Gastrocnemius medialis (tissue), 4 donors: Measurements from ENCODE around the gene EAF2. TPM values are rescaled to one million over a fixed set of nuclear protein-coding genes. Genes with fewer than 3 reads are reported as not detected.

Experiments used
- ATAC-seq, 2 donors: fragments of 150-250 bp; one replicate each; pipeline ENCODE4 v1.9.1; 2016
- DNase-seq, 2 donors: peaks; one replicate each; pipeline ENCODE4 v3.0.0-alpha.2; 2019
- H3K27ac ChIP-seq, 4 donors: fragments of 200-600 bp; sonication (generic); 1 replicate in 1 of 4; 2 replicates in 3 of 4; pipeline ENCODE4 v1.5.1; 2016 to 2018; ENCODE audit warnings: mild to moderate bottlenecking in 2 of 4, moderate library complexity in 1 of 4
- H3K27me3 ChIP-seq, 3 donors: fragments of 200-600 bp; sonication (generic) in 2 of 3; 1 replicate in 1 of 3; 2 replicates in 2 of 3; pipeline versions ENCODE4 v1.5.1 to v1.6.0; 2016 to 2019; ENCODE audit warnings: mild to moderate bottlenecking in 1 of 3, moderate library complexity in 1 of 3
- H3K36me3 ChIP-seq, 2 donors: fragments of 200-600 bp; sonication (generic) in 1 of 2; one replicate each; pipeline ENCODE4 v1.5.1; 2017 to 2018
- H3K4me1 ChIP-seq, 2 donors: fragments of 200-600 bp; sonication (generic) in 1 of 2; one replicate each; pipeline ENCODE4 v1.5.1; 2016 to 2017; ENCODE audit warnings: mild to moderate bottlenecking in 2 of 2
- H3K4me3 ChIP-seq, 4 donors: fragments of 200-600 bp; sonication (generic) in 3 of 4; 1 replicate in 1 of 4; 2 replicates in 3 of 4; pipeline ENCODE4 v1.5.1; 2016 to 2019; ENCODE audit warnings: mild to moderate bottlenecking in 2 of 4
- H3K9me3 ChIP-seq, 3 donors: fragments of 200-600 bp; sonication (generic) in 2 of 3; 1 replicate in 1 of 3; 2 replicates in 2 of 3; pipeline ENCODE4 v1.5.1; 2016 to 2019
- POLR2A ChIP-seq, 2 donors: fragments of 450-650 bp; IDR thresholded peaks; one replicate each; pipeline ENCODE4 v1.6.1; 2017; ENCODE audit warnings: antibody characterized with exemption in 2 of 2, mild to moderate bottlenecking in 2 of 2, moderate library complexity in 2 of 2
- in situ Hi-C, 4 donors: fragments of 200-750 bp; cut with MboI; loops; one replicate each; pipeline versions ENCODE4 v1.15.0 to v1.8.0; 2017; ENCODE audit warnings: low sequenced_read_pairs in 4 of 4
- intact Hi-C: fragments of 100-400 bp; cut with DNase I; formaldehyde crosslinking; loops from one replicate; pipeline ENCODE4 v1.15.1; 2023; ENCODE audit warnings: low total_unique reads
- total RNA-seq, 4 donors: library from RNA; depleted of rRNA; stranded (reverse); fragments of >200 nt; gene quantifications; one replicate each; pipeline versions ENCODE4 v1.1.0 to v1.2.3, GENCODE V29; 2016
- TF ChIP-seq, protein P1 (sequence below), 5 experiments: fragments of 450-650 bp in 3 of 5; fragments of 200-600 bp in 2 of 5; sonication (generic) in 2 of 5; IDR thresholded peaks in 4 of 5; conservative IDR thresholded peaks in 1 of 5; 1 replicate in 4 of 5; 2 replicates in 1 of 5; pipeline ENCODE4 v1.5.1; 2016 to 2019; ENCODE audit warnings: antibody characterized with exemption in 5 of 5, mild to moderate bottlenecking in 3 of 5, moderate library complexity in 3 of 5

The EAF2 gene
- total RNA-seq, 4 donors from 2014 or later = 2.6 to 5.7 (median 3.6) TPM

DNA sequence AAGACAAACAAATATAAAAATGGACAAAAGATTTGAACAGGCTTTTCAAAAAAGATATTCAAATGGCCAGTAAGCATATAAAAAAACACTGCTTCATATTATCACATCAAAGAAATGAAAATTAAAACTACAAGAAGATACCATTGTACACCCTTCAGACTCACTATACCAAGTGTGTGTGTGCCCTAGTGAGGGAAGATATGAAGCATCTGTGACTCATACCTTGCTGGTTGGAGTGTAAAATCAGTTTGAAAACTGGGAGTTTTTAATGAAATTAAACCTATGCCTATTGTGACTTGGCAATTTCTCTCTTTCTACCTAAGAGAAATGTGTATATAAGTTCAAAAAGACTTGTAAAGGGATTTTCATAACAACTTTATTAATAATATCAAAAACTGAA, 35.7 kb downstream of the EAF2 start:
- ATAC-seq = no peak
- TF ChIP-seq POLR2A (IDR thresholded peaks at IDR 0.05) = no peak
- TF ChIP-seq, protein P1, sequence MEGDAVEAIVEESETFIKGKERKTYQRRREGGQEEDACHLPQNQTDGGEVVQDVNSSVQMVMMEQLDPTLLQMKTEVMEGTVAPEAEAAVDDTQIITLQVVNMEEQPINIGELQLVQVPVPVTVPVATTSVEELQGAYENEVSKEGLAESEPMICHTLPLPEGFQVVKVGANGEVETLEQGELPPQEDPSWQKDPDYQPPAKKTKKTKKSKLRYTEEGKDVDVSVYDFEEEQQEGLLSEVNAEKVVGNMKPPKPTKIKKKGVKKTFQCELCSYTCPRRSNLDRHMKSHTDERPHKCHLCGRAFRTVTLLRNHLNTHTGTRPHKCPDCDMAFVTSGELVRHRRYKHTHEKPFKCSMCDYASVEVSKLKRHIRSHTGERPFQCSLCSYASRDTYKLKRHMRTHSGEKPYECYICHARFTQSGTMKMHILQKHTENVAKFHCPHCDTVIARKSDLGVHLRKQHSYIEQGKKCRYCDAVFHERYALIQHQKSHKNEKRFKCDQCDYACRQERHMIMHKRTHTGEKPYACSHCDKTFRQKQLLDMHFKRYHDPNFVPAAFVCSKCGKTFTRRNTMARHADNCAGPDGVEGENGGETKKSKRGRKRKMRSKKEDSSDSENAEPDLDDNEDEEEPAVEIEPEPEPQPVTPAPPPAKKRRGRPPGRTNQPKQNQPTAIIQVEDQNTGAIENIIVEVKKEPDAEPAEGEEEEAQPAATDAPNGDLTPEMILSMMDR (IDR thresholded peaks at IDR 0.05 in 4 of 5, conservative IDR thresholded peaks at IDR 0.05 in 1 of 5) = no peak
- no peaks in the 10 kb centered on the region for H3K9me3 ChIP-seq
- H3K27me3 ChIP-seq = no peaks in the 10 kb centered on the region
- H3K27ac ChIP-seq = no peak overlapping the region
- no peak for DNase-seq
- intact Hi-C loops = no loop called here
- H3K4me3 ChIP-seq = no peak overlapping the region
- H3K36me3 ChIP-seq = peaks cover 0 to 13% of the 10 kb centered on the region in 2 donors
- in situ Hi-C loops = no loop called here
- H3K4me1 ChIP-seq = no peaks in the 10 kb centered on the region

DNA sequence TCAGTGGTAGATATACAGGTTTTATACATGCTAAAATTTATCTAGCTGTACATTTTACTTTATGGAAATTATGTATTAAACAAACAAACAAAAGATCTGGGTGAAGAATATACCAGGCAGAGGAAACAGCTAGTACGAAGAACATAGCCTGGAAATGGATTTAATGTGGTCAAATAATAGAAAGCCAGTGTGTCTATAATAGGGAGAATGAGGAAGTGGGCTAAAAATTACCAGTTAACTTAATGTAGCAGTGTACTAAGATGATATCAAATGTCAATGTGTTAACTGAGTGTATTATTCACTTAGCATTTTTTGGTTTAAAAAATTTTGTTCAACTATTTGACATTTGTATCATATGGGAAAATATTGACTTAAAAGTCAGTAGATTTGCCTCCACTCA, 36.4 kb downstream of the EAF2 start:
- TF ChIP-seq, protein P1 (IDR thresholded peaks at IDR 0.05 in 4 of 5, conservative IDR thresholded peaks at IDR 0.05 in 1 of 5) = no peak
- TF ChIP-seq POLR2A (IDR thresholded peaks at IDR 0.05) = no peak
- intact Hi-C loops (no loop called here), in situ Hi-C loops (no loop called here)
- no peak for DNase-seq
- Histone ChIP-seq H3K9me3 (no peaks in the 10 kb centered on the region), H3K27ac (no peak overlapping the region), H3K27me3 (no peaks in the 10 kb centered on the region), H3K36me3 (peaks cover 0 to 13% of the 10 kb centered on the region in 2 donors), H3K4me3 (no peak overlapping the region), H3K4me1 (no peaks in the 10 kb centered on the region)
- ATAC-seq = no peak

DNA sequence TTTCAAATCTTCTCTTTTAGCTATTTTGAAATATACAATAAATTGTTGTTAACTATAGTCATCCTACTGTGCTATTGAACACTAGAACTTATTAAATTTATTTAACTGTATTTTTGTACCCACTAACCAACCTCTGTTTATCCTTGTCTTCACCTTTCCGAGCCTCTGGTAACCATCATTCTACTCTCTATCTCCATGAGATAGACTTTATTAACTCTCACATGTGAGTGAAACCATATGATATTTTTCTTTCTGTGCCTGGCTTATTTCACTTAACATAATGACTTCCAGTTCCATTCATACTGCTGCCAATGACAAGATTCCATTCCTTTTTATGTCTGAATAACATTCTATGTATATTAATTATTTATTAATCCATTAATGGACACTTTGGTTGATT, 43.4 kb downstream of the EAF2 start:
- TF ChIP-seq POLR2A (IDR thresholded peaks at IDR 0.05) = no peak
- TF ChIP-seq, protein P1 (IDR thresholded peaks at IDR 0.05 in 4 of 5, conservative IDR thresholded peaks at IDR 0.05 in 1 of 5) = no peak
- H3K4me3 ChIP-seq = no peak overlapping the region
- no peak overlapping the region for H3K27ac ChIP-seq
- intact Hi-C loops (no loop called here), in situ Hi-C loops (no loop called here)
- no peaks in the 10 kb centered on the region for H3K9me3 ChIP-seq
- ATAC-seq (no peak), DNase-seq (no peak)
- H3K4me1 ChIP-seq = no peaks in the 10 kb centered on the region
- no peaks in the 10 kb centered on the region for H3K27me3 ChIP-seq
- no peaks in the 10 kb centered on the region for H3K36me3 ChIP-seq

DNA sequence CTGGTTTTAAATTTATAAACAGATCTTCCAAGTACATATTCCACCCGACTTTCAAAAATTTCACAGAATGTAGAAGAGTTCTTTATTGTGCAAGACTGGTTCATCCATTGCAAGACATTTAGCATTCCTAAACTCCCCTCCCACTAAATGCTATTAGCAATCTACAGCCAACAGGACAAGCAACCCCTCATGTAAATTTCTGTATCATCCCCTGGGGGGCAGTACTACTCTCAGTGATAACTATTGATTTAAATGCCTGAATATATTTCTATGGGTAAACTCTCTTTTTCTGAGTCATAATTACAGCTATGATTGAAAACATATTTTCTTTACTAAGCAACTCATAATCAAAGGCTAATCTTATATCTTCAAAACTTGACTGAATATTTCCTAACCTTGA, 48.5 kb downstream of the EAF2 start:
- DNase-seq (no peak), ATAC-seq (no peak)
- Histone ChIP-seq H3K4me1 (no peaks in the 10 kb centered on the region), H3K9me3 (no peaks in the 10 kb centered on the region), H3K27me3 (no peaks in the 10 kb centered on the region), H3K27ac (no peak overlapping the region), H3K36me3 (no peaks in the 10 kb centered on the region), H3K4me3 (no peak overlapping the region)
- in situ Hi-C loops = no loop called here
- intact Hi-C loops = no loop called here
- TF ChIP-seq, protein P1 (IDR thresholded peaks at IDR 0.05 in 4 of 5, conservative IDR thresholded peaks at IDR 0.05 in 1 of 5) = no peak
- no peak for TF ChIP-seq POLR2A (IDR thresholded peaks at IDR 0.05)

DNA sequence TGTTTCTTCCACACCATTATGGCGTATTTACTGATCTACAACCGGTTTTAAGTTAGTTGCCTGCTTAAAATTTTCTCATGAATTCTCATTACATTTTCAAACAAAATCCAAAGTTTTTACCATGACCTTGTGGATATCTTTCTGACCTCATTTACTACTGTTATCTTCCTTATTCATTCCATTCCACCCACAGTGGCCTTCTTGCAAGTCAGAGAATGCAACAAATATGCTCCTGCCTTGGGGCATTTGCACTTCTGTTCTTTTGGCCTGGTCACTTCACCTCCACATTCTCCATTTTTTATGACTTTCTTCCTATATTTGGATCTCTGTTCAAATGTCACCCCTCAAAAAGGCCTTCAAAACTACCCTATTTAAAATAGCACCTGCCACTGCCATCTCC, 50.4 kb downstream of the EAF2 start:
- Histone ChIP-seq H3K36me3 (no peaks in the 10 kb centered on the region), H3K4me1 (no peaks in the 10 kb centered on the region), H3K27ac (no peak overlapping the region), H3K4me3 (no peak overlapping the region), H3K27me3 (no peaks in the 10 kb centered on the region), H3K9me3 (no peaks in the 10 kb centered on the region)
- ATAC-seq (no peak), DNase-seq (no peak)
- TF ChIP-seq, protein P1 (IDR thresholded peaks at IDR 0.05 in 4 of 5, conservative IDR thresholded peaks at IDR 0.05 in 1 of 5) = no peak
- TF ChIP-seq POLR2A (IDR thresholded peaks at IDR 0.05) = no peak
- intact Hi-C loops (no loop called here), in situ Hi-C loops (no loop called here)
